ENCODE results near the gene ABLIM1.

Gene ABLIM1

DNA sequence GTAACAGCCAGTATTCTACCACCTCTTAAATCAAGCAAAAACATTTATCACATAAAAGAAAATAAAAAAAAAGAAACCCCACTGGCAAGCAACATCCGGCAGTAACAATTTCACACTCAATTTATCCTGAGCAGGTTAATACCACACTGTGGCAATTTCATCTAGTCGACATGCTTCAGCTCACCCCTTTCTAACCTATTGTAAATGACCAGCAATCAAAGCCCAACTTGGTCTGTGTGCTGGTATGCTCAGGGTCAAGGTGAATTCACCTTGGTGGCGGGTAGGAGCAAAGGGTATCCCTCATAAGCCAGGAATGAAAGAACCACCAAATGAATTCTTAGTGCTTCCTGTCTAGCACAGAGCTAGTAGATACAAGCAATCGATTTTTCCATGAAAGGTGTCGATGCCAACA, 144.7 kb downstream of the ABLIM1 start:
- DNase-seq: no peak

DNA sequence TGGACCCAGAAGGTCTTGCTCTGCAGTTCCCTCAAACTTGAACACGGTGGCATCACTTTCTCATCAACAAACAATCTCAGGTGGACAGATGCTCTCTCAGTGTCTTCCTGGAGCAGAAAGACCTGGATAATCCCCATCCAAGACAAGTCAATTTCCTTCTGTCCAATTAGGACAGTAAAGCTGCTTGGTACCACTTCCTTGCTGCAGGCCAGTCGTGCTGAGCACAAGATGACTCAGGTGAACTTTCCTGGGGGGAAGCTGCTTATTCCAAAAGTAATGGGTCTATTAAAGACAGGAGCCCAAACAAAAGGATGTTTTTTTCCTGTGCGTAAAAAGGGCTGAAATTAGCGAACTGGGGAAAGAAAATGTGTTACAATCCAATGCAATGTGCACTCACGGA, 146.2 kb downstream of the ABLIM1 start:
- DNase-seq: no peak

DNA sequence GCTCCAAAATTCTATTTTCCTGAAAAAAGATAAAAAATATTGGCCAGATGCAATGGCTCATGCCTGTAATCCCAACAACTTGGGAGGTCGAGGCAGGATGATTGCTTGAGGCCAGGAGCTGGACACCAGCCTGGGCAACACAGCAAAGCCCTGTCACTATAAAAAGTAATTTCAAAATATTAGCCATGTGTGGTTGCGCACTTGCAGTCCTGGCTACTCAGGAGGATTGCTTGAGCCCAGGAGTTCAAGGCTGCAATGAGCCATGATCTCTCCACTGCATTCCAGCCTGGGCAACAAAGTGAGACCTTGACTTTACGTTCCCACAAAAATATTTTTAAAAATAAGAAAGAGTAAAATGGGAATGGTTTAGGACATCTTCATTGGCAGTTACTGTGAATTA, 149.7 kb downstream of the ABLIM1 start:
- no peak for DNase-seq

DNA sequence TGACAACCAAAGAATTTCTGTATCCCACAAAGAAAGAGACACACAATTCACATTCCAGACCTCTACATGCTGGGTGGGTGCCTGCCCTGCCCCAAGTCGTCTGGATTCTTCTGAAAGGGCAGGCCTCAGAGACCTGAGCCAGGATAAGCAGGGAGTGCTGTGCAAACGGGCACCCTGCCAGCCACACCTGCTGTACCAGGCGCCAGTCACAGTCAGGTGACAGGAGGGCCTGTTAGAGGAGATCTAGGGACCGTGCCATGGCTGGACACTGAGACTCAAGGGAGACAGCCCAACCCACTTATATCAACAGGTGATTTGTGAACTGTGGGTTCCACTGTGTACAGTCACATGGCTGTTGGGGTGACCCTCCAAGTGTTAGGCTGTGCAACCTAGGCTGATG, 150.6 kb downstream of the ABLIM1 start:
- no peak for DNase-seq

DNA sequence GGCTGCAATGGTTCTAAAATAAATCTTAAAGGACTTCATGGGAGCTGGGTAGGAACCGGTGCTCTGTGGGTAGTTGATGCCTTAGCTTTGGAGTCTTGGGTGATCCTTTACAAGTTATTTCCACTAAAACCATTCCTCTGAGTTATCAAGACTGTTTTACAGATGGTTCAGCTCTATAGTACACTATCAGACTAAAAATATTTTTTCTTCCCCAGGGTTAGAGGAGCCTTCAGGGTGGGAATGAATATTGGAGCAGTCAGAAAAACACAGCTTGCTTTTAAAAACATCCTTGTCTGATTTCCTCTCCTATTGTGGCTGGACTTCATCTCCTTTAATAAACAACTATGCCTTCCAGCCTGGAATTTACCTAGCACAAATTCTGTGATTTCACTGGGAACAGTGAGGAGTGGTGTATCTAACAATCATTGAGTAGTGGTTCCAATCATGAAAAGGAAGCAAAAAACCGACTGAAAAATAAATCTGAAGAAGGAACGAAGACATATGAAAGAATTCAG, 151.1 kb downstream of the ABLIM1 start:
- no peak for DNase-seq

DNA sequence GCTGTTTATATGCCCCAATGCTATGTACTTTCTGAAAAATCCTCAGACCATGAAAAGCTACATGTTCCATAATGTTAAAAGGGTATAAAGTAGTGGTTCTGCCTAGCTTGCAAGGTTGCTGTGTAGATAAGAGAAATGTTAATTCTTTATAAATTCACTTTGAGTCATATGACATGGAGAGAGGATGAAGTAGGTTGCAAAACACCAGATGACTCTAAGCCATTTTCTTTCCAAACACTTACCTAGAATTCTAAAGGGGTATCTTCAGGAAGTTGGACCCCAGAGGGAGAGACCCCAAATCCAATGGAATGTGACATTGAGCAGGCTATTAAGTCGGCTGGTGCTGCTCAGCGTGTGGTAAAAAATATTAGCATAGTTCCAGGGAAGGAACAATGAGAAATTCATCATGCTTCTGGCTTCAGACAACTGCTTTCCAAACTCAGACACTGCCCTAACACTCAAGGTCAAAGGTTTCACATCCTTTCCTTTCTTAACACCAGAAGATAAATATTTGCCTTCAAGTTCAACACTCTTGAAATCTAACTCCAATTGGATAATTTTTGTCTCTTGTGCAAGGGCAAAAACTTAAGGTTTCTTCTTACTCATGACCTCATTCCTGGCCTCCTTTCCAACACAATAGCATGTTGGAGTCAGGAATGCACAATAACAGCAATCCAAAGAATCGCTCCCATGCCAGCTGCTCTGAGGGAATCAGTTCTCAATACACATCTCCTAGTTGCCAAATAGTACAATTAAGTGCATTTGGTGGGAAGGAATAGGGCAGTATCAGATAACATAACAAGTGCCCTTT, 153.1 kb downstream of the ABLIM1 start:
- no peak for DNase-seq

DNA sequence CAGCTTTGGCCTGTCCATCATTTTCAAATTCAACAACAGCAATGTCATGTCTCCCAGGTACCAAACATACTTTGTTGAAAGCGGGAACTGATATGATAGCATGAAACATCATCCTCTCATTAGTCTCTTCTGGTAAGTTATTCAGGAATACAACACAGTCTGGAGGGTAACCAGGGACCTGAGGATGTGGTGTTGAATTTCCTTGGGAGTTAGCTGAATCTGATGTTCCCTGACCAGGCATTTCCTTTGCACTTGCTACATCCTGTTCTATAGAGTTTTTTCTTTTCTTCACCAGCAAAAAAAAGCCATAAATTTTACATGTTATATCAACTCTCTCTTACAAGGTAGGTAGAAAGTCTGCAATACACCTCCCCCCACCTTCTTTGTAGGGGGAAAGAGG, 156.0 kb downstream of the ABLIM1 start:
- DNase-seq: no peak

DNA sequence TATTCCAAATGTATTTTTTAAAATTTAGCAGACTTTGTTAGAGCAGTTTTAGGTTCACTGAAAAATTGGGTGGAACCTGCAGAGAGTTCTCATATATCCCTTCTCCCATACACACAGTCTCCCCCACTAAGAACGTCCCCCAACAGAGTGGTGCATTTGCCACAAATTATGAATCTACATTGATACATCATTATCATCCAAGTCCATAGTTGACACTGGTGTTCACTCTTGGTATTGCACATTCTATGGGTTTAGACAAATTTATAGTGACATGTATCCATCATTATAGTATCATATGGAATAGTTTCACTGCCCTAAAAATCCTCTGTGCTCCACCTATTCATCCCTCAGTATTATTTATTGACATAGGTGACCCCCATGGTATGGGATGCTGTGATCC, 156.4 kb downstream of the ABLIM1 start:
- no peak for DNase-seq

DNA sequence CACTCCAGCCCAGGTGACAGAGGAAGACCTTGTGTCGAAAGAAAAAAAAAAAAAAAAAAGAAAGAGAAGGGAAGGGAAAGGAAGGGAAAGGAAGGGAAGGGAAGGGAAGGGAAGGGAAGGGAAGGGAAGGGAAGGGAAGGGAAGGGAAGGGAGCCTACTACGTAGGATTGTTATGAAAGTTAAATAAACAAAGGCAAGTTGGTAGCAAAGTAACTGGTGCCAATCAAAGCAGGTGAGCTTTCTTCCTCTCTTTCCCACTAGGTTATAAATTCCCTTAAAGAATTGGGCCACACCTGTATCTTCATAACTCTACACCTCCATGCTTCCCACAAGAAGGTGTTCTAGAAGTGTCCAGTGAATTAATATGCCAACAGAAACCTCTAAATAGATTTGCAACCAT, 157.4 kb downstream of the ABLIM1 start:
- DNase-seq: no peak

DNA sequence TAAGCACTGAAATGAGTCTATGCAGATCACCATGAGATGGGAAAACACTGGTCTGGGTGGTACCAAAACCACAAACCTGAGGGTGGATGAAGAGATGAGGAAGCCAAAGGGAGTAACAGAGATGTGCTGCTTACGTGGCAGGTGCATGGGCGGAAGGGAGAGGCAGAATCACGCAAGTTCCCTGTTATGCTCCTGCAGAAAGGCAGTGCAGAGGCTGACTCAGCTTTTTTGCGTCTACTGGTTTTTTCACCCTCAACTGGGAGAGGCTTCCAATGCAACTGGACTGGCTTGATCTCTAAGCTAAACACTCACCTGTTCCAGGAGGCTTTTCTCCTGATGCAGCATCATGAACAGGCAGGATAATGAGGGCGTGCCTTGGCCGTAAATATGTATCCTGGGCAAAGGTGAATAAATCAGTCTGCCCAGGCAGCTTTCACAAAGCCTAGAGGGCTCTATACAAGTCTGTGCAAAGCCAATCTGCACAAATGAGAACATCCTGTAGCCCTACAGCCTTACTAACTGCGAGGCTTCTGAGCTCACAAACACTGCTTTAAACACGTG, 158.4 kb downstream of the ABLIM1 start:
- peak; percentile 66 for DNase-seq

DNA sequence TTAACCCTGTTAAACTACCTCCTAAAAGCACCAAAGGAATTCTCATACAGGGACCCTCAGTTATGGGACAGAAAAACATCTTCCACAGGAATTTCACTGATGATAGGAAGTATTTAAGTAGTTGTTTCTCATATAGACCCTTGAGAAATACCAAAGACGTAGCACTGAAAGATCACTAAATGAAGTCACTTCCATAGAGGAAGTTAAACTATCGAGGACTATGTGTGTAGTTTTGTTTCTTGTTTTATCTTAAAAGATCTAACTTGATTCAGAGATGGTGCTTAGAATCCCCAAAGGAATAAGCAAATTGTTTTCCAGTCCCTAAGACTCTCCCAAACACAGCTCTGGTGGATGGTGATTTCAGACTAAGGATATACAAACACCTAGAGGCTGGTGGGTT, 159.0 kb downstream of the ABLIM1 start:
- no peak for DNase-seq

DNA sequence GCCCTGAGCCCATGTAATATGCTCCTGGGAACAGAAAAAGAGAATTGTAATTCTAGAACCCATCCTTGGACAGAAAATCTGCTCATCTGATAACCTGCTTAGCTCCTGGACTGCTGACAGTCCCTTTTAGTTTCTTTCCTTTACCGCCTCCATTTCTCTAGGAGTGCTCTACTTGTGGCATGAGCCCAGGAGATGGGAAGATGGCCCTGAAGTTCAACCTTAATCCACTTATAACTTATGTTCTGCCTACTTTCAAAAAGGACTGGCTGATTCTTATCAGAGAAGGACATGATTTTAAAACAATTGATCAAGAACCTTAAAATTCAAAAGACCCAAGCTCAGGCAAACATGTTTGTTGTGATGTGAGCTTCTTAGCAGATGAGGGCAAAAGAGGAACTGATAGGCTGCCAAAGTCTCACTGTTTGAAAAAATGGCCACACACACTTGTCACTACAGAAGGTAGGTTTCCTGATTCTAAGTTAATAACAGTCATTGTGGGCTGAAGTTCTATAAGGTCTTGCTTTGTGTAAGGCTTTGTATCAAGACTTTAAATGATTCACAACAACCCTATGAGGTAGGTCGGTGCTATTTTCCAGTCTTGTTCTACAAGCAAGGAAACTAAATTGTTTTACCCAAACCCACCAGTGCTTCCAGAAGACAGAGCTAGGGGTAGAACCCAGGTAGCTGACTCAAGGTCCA, 159.5 kb downstream of the ABLIM1 start:
- DNase-seq: no peak

DNA sequence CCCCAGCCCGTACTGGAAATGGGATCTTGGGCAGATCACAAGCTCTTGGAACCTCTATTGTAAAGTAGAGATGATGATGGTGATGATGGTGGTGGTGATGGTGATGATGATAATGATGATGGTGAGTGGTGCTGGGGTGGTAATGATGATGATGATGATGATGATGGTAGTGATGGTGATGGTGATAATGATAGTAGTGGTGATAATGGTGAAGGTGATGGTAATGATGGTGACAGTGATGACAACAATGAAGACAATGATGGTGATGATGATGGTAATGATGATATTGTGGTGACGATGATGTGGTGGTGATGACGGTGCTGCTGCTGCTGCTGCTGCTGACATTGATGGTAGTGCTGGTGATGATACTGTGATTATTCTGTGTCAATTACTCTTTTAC, 162.8 kb downstream of the ABLIM1 start:
- DNase-seq: no peak

DNA sequence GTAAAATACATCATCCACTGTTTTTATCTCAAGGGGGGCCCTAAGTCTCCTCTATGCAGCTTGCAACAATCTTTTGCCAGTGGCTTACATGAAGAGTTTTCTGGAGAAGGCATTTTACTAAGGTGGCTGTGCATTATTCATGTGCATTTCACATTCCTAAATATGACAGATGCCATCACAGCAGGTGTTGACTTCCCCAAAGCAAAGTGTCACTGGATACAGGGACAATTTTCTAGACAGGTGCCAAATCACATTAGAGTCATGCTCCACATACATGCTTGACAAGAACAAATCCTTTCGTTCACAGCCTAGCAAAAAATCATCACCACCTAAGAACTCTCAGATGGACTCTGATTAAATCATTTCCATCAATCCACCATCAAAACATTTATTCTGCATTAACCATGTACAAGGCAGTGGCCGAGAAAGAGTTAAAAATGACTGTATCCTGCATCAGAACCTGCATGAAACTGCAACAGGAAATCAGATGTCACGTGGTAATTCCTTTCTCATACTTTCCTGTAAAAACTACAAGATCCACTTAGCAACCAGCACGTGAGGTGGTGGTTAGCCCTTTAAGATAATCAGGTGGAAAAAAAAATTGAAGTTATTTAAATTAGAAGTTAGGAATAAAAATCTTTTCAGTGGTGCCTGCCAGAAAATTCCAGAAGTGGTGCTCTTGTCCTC, 165.6 kb downstream of the ABLIM1 start:
- peak; percentile 11 for DNase-seq

DNA sequence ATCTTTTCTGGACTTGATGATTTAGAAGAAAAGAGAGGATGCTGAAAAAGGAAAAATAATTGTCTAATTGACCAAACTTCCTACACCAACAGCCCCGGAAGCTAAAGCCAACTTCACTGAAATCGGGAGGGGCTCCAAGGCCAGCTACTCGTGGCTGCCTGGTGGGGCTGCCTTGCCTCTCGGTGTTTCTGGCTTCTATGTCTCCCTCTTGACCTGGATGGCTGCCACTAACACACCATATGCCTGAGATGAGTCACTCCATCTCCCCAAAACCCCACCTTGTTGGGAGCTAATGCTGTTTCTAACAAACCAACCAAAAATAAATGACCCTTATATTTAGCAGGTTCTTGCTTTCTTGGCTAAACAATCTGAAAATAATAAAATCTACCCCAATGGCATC, 166.1 kb downstream of the ABLIM1 start:
- DNase-seq: no peak

DNA sequence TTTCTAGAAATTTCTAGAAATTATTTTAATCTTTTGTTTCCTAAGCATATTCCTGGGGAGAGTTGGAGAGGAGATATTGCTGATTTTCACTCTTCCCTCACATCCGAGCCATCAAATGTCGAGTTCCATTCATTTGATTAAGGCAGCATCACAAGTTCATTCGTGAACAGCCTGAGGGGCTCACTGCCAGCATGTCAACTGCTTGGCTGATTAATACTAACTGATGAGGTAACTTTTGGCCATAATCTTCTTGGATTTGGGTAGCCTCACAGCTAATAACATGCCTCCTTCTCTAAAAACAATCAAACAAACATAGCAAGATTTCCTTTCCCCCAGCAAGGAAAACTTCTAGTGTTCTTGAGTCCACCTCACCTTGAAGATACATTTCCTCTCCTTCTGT, 166.7 kb downstream of the ABLIM1 start:
- DNase-seq: no peak

DNA sequence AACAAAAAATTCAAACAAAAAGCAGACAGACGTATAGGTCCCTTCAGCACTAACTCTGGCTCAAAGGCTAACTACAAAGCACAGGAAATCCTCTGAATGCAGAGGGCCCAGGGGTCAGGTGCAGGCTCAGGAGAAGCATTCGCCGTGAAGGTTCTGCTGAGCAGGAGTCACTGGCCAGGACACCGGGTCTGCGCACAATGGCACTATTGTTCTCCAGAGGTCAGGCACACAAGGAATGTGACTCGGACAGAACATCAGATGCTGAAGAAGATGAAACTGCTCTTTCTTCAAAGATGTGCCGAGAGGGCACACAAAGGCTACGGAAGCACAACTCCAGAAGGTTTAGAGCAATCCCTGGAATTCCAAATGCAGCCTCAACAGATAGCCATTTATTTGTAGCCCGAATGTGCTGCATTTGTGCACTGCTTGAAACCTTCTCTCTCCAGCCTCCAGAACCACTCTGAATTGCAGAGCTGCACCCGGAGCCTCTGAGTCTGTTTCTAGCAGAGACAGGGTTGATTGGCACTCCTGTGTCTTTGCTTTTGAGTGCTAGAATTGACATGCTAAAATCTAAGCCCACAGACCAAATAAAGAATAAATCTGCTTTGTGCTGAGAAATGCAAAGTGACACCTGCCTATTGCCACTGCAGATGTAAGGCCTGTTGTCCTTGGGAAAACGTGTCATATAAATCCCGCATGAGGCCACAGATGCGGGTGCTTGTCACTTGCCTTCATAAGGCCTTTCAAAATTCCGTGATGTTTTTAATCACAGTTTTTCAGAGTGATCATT, 168.4 kb downstream of the ABLIM1 start:
- no peak for DNase-seq

DNA sequence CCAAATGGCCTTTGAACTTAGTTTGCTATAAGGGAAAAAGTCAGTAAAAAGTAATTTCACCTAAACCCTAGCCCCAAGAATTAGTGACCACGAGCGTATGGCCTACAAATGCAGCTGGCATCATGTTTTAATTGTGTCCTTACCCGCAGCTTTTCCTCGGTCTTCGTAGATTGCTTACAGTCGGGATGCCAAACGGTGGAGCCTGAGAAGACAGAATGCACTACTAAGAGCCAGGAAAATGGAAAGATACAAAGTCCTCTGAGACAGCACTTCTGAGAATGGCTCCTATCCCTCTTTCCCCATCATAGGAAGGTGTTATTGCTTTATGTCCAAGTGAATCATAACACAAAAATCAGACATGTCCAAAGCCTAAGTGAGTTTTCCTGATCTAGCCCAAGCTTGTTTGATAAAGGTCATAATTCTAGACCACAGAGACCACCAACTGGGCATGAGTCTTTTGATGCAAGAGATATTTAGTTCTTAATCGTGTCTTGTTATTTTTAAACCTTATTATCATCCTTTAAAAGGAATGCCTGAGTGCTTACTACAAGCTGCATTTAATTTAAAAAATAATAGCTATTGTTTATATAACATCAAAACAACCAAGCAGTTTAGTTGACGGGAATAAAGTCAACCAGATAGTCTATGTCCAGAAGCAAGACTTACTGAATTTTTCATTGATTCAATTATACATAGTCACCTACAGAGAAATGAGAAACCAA, 170.1 kb downstream of the ABLIM1 start:
- no peak for DNase-seq

DNA sequence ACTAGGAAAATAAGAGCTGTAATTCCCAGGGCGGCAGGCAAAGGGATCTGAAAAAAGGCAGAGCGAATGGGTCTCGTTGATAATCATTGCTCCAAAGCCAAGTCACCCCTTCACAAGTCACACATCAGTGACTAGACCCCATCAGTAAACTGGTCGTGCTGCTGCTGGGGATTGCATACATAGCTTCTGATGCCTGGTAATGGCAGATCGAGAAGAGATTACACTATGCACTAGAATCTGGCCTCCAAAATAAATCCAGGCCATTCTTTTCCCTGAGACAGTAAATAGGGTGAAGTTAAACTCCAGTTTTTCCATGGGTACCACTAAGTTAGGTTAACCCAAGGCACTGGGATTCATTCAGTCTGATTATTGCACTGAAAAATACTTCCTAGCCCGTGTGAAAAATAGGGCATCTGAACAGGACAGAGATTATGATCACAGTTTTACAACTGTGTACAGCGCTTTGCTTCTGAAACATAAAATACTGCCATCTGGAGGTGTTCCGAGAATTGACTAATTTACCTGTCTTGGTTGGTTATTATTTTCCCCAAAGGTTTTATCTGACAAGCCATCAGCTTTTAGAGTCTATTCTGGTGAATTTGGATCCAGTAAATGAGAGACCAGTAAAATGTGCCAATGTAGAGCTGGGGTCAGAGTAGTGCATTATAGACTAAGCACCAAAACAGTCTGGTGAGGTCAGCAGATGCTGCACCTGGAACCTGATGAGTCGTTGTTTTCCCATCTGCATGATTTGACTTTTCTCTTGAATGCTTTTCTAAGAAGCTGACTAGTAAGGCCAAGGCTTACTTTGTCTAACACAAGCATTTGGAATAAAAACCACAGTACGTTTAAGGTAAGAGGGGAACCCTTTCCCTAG, 170.9 kb downstream of the ABLIM1 start:
- DNase-seq: no peak

DNA sequence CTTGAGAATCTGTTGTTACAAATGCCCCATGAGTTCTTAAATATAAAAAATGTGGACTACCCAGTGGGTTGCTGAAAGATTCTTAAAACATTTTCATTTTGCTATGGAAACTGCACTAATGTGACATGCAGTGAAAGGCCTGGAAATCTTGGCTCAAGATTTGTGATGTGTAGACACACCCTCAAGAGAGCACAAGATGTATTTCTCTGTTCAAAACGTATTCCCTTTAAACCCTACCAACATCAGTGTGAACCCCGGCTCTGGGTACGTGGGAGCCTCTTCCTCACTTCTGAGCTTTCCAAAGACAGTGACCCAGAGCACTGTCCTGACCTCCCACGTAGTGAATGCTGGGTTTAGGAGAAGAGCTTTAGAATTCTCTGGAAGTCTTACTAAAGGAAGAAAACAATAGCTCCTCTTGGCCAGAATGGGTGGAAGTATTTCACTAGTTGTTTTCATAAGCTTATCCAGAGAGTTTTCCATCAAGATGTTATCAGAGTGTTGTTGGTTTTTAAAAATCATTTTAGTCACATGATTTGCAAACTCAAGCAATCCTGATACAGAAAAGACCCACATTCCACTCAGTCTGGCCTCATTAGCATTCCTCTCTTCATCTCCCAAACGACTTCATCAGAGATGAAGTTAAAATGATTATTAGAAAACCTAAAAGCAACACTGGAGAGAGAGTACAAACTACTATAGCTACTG, 172.2 kb downstream of the ABLIM1 start:
- no peak for DNase-seq
